Mucosa of gallbladder (tissue), 1 donor: ENCODE data around the gene STXBP6. TPM values are rescaled to one million over a fixed set of nuclear protein-coding genes. Genes with fewer than 3 reads are reported as not detected.

Experiments
- DNase-seq: peaks from one replicate; pipeline ENCODE4 v3.0.0-alpha.2; 2020; ENCODE audit warnings: low spot score
- total RNA-seq: library from RNA; stranded (reverse); gene quantifications from one replicate; pipeline ENCODE4 v1.2.1, GENCODE V29; 2021
- donor health status: DM: no; HTN: no; CAD: no.

The STXBP6 gene
- total RNA-seq, 1 donor from 2014 or later, result 31.1 TPM

- DNase-seq, result no peak
These were observed 218.3 kb downstream of the STXBP6 start for GRCh38 chr14:24831677-24832076.

GRCh38 chr14:24829862-24830261 is 220.1 kb downstream of the STXBP6 start:
- no peak for DNase-seq

- no peak for DNase-seq
These were observed 221.5 kb downstream of the STXBP6 start for GRCh38 chr14:24828486-24828885.

GRCh38 chr14:24826390-24826789 is 223.6 kb downstream of the STXBP6 start:
- DNase-seq, result no peak

GRCh38 chr14:24820616-24821015 is 229.3 kb downstream of the STXBP6 start:
- DNase-seq, result no peak

GRCh38 chr14:24818823-24819341 is 231.1 kb downstream of the STXBP6 start:
- DNase-seq, result no peak

GRCh38 chr14:24818058-24818822 is 231.7 kb downstream of the STXBP6 start:
- no peak for DNase-seq

- peak; percentile 92 for DNase-seq
These were observed 232.5 kb downstream of the STXBP6 start for GRCh38 chr14:24817212-24818057.

- no peak for DNase-seq
These were observed 233.1 kb downstream of the STXBP6 start for GRCh38 chr14:24816929-24817211.

GRCh38 chr14:24816011-24816928 is 233.7 kb downstream of the STXBP6 start:
- peak; percentile 80 for DNase-seq

GRCh38 chr14:24815543-24815942 is 234.4 kb downstream of the STXBP6 start:
- DNase-seq, result no peak

- no peak for DNase-seq
These were observed 235.0 kb downstream of the STXBP6 start for GRCh38 chr14:24814944-24815343.

GRCh38 chr14:24814346-24814745 is 235.6 kb downstream of the STXBP6 start:
- no peak for DNase-seq

GRCh38 chr14:24813819-24814259 is 236.1 kb downstream of the STXBP6 start:
- DNase-seq, result no peak

- DNase-seq, result no peak
These were observed 236.7 kb downstream of the STXBP6 start for GRCh38 chr14:24813089-24813815.

GRCh38 chr14:24809135-24809534 is 240.8 kb downstream of the STXBP6 start:
- DNase-seq, result no peak

GRCh38 chr14:24808412-24808811 is 241.5 kb downstream of the STXBP6 start:
- no peak for DNase-seq

- peak; percentile 82 for DNase-seq
These were observed 243.8 kb downstream of the STXBP6 start for GRCh38 chr14:24806061-24806678.

GRCh38 chr14:24804552-24805212 is 245.3 kb downstream of the STXBP6 start:
- no peak for DNase-seq

GRCh38 chr14:24803933-24804494 is 245.9 kb downstream of the STXBP6 start:
- DNase-seq, result no peak
